GM19328 (cell line): ENCODE data around the gene GTF3C5.
"Not testable (repeated sequence)": the region's sequence is repeated elsewhere in the genome, so short reads cannot be mapped to it uniquely, and the experiment has no call there.

Source experiments
- ATAC-seq: cut with Tn5 transposase; IDR thresholded peaks from one replicate; pipeline ENCODE4 v1.9.1; 2021; ENCODE audit warnings: mild to moderate bottlenecking, moderate library complexity; ENCODE audit not compliant: unreplicated experiment

GTF3C5 gene

DNA sequence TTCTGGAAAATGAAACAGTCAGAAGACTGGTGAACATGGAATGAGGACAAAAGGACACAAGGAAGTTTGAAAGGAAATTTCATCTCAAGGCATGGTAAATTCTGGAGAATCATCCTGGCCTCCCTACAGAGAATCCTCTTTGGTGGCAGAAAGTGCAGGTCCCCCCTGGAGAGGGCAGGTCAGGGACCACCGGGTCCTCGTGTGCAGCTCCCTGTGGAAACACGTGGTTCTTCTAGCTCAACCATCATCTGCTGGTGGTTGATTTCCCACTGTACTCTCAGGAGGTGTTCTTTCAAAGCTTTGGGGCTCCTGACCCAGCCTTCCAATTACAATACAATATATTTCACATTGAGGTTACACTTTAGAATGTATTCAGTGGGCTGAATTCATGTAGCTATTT lies 2.6 kb upstream of the GTF3C5 start:
- ATAC-seq, result no peak

DNA sequence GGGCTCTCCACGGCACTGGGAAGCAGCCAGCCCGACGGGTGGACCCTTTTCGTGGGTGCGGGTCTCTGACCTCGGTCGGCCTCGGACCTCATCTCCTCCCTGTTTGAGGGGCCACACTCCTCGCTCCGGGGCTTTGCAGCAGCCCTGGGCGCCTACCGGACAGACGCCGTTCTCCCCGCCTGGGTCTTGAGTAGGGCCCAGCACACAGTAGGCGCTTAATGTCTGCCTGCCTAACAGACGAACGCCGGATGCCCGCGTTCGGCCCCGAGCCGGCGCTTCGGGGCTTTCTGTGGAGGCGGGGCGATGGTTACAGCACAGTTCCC lies 842 bp upstream of the GTF3C5 start:
- no peak for ATAC-seq

- ATAC-seq, result no peak
Observed at GRCh38 chr9:133031130-133031422, 279 bp downstream of the GTF3C5 start.

DNA sequence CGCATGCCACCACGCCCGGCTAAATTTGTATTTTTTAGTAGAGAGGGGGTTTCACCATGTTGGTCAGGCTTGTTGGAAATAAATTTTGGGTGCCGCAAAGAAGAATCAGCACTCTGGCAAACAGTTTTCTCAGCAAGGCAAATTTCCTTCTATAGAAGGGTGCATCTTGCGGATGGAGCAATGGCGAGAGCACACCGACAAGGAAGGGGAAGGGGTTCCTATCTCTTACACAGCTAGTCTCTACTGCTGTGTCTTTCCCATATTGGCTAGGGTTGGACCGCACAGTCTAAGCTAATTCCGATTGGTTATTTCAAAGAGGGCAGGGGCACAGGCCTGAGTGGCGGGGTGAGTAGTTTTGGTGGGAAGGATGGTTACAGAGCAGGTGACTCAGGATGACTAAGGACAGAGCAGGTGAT lies 707 bp downstream of the GTF3C5 start:
- ATAC-seq, result no peak

DNA sequence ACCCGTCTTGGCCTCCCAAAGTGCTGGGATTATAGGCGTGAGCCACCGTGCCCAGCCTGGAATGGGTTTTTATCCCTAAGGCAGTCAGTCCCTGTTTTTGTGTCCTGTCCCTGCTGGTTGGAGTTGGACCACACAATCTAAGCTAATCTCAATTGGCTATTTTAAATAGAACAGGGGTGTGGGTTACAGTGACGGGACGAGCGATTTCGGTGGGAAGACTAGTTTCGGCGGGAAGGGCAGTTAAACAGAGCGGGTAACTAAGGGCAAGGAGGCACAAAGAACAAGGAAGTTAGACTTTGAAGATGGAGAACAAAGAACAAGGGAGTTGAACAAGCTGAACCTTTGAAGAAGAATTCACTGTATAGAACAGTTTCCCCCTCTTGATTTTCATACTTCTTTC lies 1.4 kb downstream of the GTF3C5 start:
- no peak for ATAC-seq

DNA sequence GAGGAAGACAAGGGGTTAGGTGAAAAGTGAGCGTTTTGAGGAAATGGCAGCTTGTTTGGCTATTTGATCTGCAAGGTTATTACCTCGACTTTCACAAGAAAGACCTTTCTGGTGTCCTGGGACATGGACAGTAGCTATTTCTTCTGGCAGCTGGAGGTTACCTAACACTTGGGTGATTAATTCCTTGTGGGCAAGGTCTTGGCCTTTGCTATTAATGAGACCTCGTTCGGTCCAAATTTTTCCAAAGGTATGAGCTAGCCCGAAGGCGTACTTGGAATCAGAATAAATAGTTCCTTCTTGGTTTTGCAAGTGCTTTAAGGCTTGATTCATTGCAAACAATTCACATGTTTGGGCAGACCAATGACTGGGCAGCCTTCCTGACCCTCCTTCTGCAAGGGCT lies 4.9 kb downstream of the GTF3C5 start:
- no peak for ATAC-seq

DNA sequence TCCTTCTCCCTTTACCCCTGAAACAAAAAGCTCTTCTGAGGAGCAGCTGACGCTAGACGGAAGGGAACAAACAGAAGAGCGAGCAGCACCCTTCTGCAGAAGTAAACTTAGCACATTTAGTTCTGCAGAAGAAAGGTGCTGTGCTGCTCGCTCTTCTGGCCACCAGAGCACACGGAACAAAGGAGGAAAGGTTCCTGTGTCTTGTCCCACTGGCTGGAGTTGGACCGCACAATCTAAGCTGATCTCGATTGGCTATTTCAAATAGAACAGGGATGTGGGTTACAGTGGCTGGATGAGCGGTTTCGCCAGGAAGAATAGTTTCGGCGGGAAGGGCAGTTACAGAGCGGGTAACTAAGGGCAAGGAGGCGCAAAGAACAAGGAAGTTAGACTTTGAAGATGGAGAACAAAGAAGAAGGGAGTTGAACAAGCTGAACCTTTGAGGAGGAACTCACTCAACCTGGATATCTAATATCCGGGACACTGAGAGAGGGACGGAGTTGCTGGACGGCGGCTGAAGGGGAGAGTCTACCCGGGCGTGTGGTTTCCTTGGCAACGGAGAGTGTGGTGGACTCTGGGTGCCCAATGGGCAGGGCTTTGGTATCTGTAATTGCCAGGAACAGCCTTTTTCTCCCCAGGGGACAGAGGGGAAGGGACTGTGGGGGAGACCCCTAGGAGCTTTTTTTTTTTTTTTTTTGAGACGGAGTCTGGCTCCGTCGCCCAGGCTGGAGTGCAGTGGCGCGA lies 7.1 kb downstream of the GTF3C5 start:
- ATAC-seq, result no peak

GRCh38 chr9:133040892-133041479 lies 10.2 kb downstream of the GTF3C5 start:
- not testable (repeated sequence) for ATAC-seq

DNA sequence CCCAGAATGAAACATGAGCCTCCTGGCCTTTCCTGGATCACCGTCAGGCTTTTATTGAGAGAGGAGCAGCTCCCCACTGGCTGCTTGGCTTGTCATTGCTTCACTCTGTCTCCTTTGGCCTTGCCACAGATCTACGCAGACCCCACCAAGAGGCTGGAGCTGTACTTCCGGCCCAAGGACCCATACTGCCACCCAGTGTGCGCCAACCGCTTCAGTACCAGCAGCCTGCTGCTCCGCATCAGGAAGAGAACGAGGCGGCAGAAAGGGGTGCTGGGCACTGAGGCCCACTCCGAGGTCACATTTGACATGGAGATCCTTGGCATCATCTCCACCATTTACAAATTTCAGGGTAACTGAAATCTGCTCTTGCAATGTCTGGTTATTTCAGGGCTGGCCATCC lies 11.2 kb downstream of the GTF3C5 start:
- no peak for ATAC-seq

GRCh38 chr9:133042676-133043075 lies 11.9 kb downstream of the GTF3C5 start:
- ATAC-seq, result no peak

- ATAC-seq, result no peak
Observed at GRCh38 chr9:133043449-133044035, 12.7 kb downstream of the GTF3C5 start.

- ATAC-seq, result no peak
Observed at GRCh38 chr9:133044125-133044524, 13.3 kb downstream of the GTF3C5 start.

GRCh38 chr9:133044661-133045060 lies 13.9 kb downstream of the GTF3C5 start:
- no peak for ATAC-seq

- ATAC-seq, result no peak
Observed at GRCh38 chr9:133045132-133045531, 14.3 kb downstream of the GTF3C5 start.

GRCh38 chr9:133046196-133046899 lies 15.6 kb downstream of the GTF3C5 start:
- no peak for ATAC-seq

DNA sequence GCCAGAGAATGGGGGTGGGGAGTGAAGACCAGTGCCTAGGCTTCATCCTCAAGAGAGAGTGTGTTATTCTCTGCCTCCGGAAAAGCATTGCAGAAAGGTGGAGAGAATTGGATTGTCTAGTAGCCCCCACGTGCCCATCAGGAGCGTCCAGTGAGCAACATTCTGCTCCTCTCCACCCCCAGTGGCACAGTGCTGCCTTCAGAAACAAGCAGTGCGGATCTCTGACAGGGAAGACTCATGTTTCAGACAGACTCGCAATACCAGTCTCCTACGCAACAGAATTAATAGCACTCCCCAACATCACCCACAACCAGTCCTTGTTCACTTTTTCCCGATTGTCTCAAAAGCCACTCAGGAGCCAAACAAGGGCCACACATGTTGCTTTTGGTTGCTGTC lies 16.1 kb downstream of the GTF3C5 start:
- no peak for ATAC-seq

GRCh38 chr9:133048595-133048994 lies 17.8 kb downstream of the GTF3C5 start:
- ATAC-seq, result no peak

DNA sequence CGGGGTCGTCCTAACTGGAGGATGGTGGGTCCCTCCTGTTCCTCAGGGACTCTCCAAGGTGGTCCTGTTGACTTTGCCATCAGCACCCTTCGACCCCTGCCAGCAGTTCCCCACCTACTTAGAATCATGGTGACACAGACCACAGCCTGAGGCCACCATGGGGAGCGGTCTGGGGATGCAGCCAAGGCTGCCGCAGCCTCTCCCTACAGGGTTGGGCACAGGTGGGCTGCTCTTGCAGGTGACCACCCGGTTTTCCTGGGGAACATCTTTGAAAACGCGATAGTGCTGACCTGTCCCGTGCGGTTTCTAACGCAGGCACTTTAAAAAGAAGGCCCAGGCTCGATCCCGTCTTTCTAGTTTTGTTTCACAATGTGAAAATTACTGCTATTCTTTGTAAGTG lies 18.2 kb downstream of the GTF3C5 start:
- ATAC-seq, result no peak

- no peak for ATAC-seq
Observed at GRCh38 chr9:133050142-133050541, 19.3 kb downstream of the GTF3C5 start.

GRCh38 chr9:133050781-133051180 lies 20.0 kb downstream of the GTF3C5 start:
- ATAC-seq, result no peak

- no peak for ATAC-seq
Observed at GRCh38 chr9:133051281-133051900, 20.6 kb downstream of the GTF3C5 start.
